ENCODE measurements around the gene GNAO1.

GRCh38 chr16:56297684-56298083 lies 106.4 kb downstream of the GNAO1 start:
- TF ChIP-seq EZH2 (IDR thresholded peaks at IDR 0.05; ENCODE audit: borderline replicate concordance, insufficient read depth, low read length, poor library complexity, severe bottlenecking) (no peak), TAF1 (IDR thresholded peaks at IDR 0.05; ENCODE audit: low read depth) (no peak), EP300 (conservative IDR thresholded peaks at IDR 0.05; ENCODE audit: poor library complexity, severe bottlenecking) (no peak)
